CD4-positive, alpha-beta T cell treated with Interleukin-17A for 1 hour (primary cell): Measurements from ENCODE around the gene DUXA.
"Not testable (repeated sequence)": the region's sequence is repeated elsewhere in the genome, so short reads cannot be mapped to it uniquely, and the experiment has no call there.

Experiments
- DNase-seq: peaks from one replicate; pipeline ENCODE4 v3.0.0-alpha.2; 2020

Gene DUXA

DNA sequence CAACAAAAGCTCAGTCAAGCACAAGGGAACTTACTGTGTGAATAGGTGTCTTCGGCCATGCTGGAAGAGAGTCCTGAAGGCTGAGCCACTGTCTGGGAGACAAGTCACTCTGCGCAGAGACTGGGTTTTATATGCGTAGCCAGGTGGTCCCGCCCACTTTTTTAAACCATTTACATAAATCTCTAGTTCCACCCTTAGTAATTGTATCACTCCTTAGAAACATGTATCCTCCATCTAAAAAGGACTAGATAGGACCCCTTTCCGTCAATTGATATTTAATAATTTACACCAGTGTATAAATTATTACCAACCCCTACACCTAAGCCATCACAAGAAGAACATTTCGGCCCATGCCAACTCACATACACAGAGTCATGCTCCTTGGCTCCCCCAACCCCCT lies at the start of gene DUXA:
Gene DUXA, minus strand, starts transcription at position 101 of the 400 bp plus-strand sequence. Its CDS starts 42 bp downstream, at position 59.
- DNase-seq: no peak

DNA sequence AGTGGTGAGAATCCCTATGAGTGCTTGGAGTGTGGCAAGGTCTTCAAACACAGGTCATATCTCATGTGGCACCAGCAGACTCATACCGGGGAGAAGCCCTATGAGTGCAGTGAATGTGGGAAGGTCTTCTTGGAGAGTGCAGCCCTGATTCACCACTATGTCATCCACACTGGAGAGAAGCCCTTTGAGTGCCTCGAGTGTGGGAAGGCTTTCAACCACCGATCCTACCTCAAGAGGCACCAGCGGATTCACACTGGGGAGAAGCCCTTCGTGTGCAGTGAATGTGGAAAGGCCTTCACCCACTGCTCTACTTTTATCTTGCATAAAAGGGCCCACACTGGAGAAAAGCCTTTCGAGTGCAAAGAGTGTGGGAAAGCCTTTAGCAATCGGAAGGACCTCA lies 44.8 kb upstream of the DUXA start:
- DNase-seq: no peak

GRCh38 chr19:57210381-57210780 lies 43.1 kb upstream of the DUXA start:
- no peak for DNase-seq

GRCh38 chr19:57202160-57202559 lies 34.9 kb upstream of the DUXA start:
- no peak for DNase-seq

DNA sequence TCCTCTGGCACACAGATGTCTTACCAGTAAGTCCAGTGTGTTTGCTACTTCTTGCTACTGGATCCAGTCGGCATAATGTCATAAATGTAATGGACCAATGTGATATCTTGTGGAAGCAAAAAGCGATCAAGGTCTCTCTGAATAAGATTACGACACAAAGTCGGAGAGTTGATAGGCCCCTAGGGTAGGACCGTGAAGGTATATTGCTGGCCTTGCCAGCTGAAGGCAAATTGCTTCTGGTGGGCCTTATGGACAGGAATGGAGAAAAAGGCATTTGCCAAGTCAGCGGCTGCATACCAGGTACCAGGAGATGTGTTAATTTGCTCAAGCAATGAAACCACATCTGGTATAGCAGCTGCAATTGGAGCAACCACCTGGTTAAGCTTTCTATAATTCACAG lies 30.6 kb upstream of the DUXA start:
- DNase-seq: not testable (repeated sequence)

- peak; percentile 9 for DNase-seq
Measured at GRCh38 chr19:57192993-57193392, 25.7 kb upstream of the DUXA start.

DNA sequence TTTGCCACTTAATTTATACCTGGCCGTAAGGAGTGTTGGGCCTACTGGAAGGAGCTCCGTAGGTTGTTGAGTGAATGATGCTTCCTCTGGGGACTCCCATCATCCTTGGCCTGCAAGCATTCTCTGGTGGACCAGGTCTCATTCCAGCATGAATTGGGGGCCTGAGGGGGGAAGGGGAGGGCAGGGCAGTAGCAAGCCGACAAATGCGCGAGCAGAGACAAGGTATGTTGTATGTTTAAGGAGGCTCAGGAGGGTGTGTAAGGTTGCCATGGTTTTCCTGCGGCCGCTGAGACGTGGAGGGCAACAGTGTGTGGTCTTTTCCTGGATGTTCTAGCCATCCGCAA lies 24.8 kb upstream of the DUXA start:
- DNase-seq: no peak

- DNase-seq: peak; percentile 89
Measured at GRCh38 chr19:57191141-57192076, 24.1 kb upstream of the DUXA start, which contains the start of gene ZNF264. ZNF264 (plus strand) TSS chr19:57191500; CDS start chr19:57191914, 414 bp downstream.

- DNase-seq: no peak
Measured at GRCh38 chr19:57190301-57190700, 23.0 kb upstream of the DUXA start.

DNA sequence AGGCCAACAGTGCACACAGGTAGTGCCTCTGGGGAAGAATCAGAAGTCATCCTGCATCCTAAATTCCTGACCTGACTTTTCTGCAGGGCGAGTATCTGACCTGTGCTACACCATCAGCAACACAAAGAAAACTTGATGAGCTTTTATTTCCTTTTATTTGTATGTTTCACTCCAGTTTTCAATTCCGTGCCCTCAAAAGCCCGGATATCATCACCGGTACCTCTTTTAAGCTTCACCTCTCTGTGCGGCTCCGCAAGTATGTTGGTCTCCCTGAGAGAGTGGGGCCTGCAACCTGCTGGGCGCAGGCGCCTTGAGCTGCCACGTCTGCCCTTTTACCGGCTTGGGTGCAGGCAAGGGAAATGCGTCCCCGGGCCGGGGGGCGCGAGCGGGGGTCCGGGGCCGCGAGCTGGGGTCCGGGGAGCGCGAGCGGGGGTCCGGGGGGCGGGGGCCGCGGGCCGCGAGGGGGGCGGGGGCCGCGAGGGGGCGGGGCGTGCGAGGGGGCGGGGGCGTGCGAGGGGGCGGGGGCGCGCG lies 4.3 kb upstream of the DUXA start:
- peak; percentile 55 for DNase-seq

GRCh38 chr19:57165846-57166245 lies 1.4 kb downstream of the DUXA start:
- DNase-seq: no peak

DNA sequence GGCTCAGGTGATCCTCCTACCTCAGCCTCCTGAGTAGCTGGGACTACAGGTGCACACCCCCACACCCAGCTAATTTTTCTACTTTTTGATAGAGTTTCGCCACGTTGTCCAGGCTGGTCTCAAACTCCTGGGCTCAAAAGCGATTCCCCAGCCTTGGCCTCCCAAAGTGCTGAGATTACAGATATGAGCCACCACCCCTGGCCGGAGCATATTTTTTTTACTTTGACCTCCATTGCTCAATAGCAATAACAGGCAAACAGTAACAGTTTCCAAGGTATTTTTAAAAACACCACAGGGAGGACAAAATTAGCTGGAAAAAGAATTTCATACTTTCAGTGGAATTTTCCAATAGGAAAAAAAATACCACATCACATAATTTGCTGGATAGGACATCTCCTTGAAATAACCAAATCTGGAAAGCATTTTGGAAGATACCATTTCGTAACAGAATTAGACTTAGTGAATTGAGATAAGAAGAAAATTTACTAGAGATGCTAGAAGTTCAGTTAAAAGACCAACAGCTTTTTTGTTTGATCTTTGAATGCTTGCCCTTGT lies 5.2 kb downstream of the DUXA start:
- no peak for DNase-seq

DNA sequence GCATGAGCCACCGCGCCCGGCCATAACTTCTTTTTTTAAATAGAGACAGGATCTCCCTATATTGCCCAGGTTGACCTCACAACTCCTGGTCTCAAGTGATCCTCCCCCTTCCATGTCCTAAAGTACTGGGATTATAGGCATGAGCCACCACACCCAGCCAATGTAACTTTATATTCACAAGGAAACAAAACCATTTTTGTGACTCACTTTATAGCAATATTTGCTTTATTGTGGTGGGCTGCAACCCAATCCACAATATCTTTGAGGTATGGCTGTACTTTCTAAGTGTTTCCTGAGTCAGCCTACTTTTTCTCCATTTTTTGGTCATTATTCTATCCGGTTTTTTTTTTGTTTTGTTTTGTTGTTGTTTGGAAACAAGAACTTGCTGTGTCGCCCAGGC lies 14.4 kb downstream of the DUXA start:
- no peak for DNase-seq

DNA sequence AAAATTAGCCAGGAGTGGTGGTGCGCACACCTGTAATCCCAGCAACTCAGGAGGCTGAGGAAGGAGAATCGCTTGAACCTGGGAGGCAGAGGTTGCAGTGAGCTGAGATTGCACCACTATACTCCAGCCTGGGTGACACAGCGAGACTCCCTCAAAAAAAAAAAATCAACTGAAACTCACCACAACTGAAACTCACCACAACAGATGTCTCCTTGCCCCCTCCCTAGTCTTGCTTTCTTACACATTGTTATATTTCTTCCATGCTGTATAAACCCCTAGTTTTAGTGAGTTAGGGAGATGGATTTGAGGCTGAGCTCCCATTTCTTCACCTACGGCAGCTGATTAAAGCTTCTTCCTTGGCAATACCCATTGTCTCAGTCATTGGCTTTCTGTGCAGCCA lies 25.6 kb downstream of the DUXA start:
- no peak for DNase-seq

DNA sequence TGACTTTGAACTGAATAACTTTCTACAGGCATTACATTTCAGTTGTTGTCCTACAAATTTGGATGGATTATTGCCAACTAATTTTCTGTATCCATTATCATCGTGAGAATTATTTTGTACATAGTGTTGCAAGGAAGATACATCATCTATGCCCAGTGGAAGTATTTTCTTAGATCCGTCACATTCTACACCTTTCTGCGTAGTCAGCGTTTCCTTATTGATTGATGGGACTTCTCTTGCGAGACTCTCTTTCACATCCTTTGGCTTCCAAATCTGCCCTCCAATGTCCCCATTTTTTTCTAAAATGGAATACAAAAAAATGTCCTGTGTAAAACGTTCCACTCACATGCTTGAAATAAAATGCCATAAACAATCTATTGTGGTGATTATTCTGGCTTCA lies 31.5 kb downstream of the DUXA start:
- DNase-seq: no peak

DNA sequence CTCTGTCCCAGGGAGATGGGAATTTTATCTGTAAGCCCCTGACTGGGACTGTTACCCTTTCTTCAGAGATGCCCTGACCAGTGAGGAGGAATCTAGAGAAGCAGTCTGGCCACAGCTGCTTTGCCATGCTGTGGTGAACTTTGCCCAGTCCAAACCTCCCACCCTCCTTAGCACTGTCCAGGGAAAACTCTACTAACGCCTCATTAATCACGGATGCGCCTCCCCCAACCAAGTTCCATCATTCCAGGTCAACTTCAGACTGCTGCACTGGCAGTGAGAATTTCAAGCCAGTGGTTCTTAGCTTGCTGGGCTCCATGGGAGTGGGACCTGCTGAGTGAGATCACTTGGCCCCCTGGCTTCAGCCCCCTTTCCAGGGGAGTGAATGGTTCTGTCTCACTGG lies 39.9 kb downstream of the DUXA start:
- not testable (repeated sequence) for DNase-seq

- DNase-seq: no peak
Measured at GRCh38 chr19:57123882-57124281, 43.4 kb downstream of the DUXA start.

GRCh38 chr19:57118848-57119247 lies 48.4 kb downstream of the DUXA start:
- DNase-seq: no peak

DNA sequence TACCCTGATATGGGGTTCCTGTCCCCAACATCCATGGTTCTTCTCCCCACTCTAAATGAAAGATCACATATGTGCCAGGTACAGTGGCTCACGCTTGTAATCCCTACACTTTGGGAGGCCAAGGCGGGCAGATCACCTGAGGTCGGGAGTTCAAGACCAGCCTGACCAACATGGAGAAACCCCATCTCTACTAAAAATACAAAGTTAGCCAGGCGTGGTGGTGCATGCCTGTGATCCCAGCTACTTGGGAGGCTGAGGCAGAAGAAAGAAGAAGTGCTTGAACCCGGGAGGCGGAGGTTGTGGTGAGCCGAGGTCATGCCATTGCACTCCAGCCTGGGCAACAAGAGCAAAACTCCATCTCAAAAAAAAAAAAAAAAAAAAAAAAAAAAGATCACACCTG lies 53.8 kb downstream of the DUXA start:
- not testable (repeated sequence) for DNase-seq

- no peak for DNase-seq
Measured at GRCh38 chr19:57111329-57111644, 56.0 kb downstream of the DUXA start.

DNA sequence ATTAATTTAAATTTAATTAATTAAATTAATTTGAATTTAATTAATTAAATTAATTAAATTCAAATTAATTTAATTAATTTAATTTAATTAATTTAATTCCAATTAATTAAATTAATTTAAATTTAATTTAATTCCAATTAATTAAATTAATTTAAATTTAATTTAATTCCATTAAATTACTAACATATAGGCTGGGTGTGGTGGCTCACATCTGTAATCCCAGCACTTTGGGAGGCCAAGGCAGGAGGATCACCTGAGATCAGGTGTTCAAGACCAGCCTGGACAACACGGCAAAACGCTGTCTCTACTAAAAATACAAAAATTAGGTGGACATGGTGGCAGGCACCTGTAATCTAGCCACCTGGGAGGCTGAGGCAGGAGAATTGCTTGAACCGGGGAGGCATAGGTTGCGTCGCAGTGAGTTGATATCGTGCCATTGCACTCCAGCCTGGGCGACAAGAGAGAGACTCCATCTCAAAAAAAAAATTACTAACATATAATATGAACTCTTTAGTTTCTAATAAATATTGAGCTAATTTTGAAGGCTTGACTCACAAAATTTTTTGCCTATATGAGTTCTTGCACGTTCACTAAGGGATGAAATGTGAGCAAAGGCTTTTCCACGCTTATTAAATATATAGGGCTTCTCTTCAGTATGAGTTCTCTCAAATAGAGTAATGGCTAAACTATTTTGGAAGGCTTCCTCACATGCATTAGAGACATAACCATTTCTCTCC lies 56.5 kb downstream of the DUXA start:
- DNase-seq: no peak

DNA sequence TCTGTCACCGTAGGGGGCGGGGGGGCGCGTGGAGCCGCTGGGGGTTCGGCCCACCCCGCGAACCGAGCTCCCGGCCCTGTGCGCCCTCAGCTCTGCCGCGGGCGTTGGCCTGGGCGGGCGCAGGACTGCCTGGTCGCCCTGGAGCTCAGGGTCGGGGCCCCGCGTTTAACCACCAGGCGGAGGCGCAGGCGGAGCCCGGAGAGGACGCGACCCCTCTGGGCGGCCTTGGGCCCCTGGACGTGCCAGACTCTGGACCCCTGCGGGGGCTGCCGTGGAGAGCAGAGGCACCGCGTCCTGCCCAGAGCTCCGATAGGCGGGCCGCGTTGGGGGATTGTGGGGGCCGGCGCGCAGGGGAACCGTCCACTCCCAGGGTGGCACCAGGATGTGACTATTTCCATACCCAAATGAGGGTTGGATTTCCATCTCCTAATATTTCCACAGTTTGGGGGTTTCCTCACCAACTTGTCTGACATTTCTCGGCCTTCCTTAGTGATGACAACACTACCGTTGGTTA lies 60.5 kb downstream of the DUXA start:
- DNase-seq: no peak

GRCh38 chr19:57105976-57106721 lies 61.1 kb downstream of the DUXA start:
- no peak for DNase-seq
